HepG2 (cell line): Measurements from ENCODE around the gene GNAI2. TPM values are rescaled to one million over a fixed set of nuclear protein-coding genes. Genes with fewer than 3 reads are reported as not detected.

Source experiments
- ARNTL ChIP-seq: sonication (generic); formaldehyde crosslinking; IDR thresholded peaks from 2 replicates; pipeline ENCODE4 v1.4.0; 2020; ENCODE audit warnings: mild to moderate bottlenecking, missing genetic modification reagents
- BRD4 ChIP-seq: sonication (generic); formaldehyde crosslinking; IDR thresholded peaks from 2 replicates; pipeline ENCODE4 v1.4.0; 2020; ENCODE audit warnings: missing genetic modification reagents
- CREM ChIP-seq, 2 experiments: sonication (generic) in 1 of 2; formaldehyde crosslinking in 1 of 2; IDR thresholded peaks; 2 replicates each; pipeline versions ENCODE4 v1.4.0 to v1.6.1; 2016 to 2020; ENCODE audit warnings: antibody characterized with exemption in 1 of 2, mild to moderate bottlenecking in 1 of 2, missing genetic modification reagents in 1 of 2
- FUBP1 ChIP-seq: sonication (generic); formaldehyde crosslinking; IDR thresholded peaks from 2 replicates; pipeline ENCODE4 v1.5.1; 2020; ENCODE audit warnings: missing genetic modification reagents, mild to moderate bottlenecking, borderline replicate concordance
- HCFC1 ChIP-seq: fragments of 150-350 bp; IDR thresholded peaks from 2 replicates; pipeline ENCODE4 v1.6.1; 2014; ENCODE audit warnings: low read depth, low read length
- MAF1 ChIP-seq: sonication (generic); formaldehyde crosslinking; IDR thresholded peaks from 2 replicates; pipeline ENCODE4 v1.5.0; 2020; ENCODE audit warnings: missing genetic modification reagents, borderline replicate concordance
- NFE2L2 ChIP-seq: fragments of 150-350 bp; IDR thresholded peaks from 2 replicates; pipeline ENCODE4 v1.6.1; 2014; ENCODE audit warnings: low read length
- NONO ChIP-seq, 2 experiments: fragments of 450-650 bp in 1 of 2; sonication (generic) in 1 of 2; formaldehyde crosslinking in 1 of 2; IDR thresholded peaks in 1 of 2; conservative IDR thresholded peaks in 1 of 2; 2 replicates each; pipeline versions ENCODE4 v1.6.1 to v1.8.0; 2017 to 2022; ENCODE audit warnings: mild to moderate bottlenecking in 1 of 2, missing genetic modification reagents in 1 of 2, moderate library complexity in 1 of 2
- PHF8 ChIP-seq: sonication (generic); formaldehyde crosslinking; IDR thresholded peaks from 2 replicates; pipeline ENCODE4 v1.5.0; 2020; ENCODE audit warnings: missing genetic modification reagents
- SIX1 ChIP-seq: sonication (generic); formaldehyde crosslinking; IDR thresholded peaks from 2 replicates; pipeline ENCODE4 v1.4.0; 2020; ENCODE audit warnings: missing genetic modification reagents, borderline replicate concordance
- ZNF124 ChIP-seq: sonication (generic); formaldehyde crosslinking; IDR thresholded peaks from 2 replicates; pipeline ENCODE4 v1.4.0; 2020; ENCODE audit warnings: missing genetic modification reagents
- ZNF160 ChIP-seq: sonication (generic); formaldehyde crosslinking; IDR thresholded peaks from 2 replicates; pipeline ENCODE4 v1.8.0; 2022; ENCODE audit warnings: mild to moderate bottlenecking, inconsistent platforms, missing genetic modification reagents
- ZNF251 ChIP-seq: sonication (generic); formaldehyde crosslinking; IDR thresholded peaks from 2 replicates; pipeline ENCODE4 v1.9.0; 2021; ENCODE audit warnings: mild to moderate bottlenecking, missing genetic modification reagents
- ZNF282 ChIP-seq: fragments of 450-650 bp; IDR thresholded peaks from 2 replicates; pipeline ENCODE4 v1.6.1; 2018; ENCODE audit not compliant: partially characterized antibody
- polyA plus RNA-seq, 8 experiments: library from polyadenylated mRNA; depleted of rRNA in 3 of 8; stranded (reverse) in 7 of 8; unstranded in 1 of 8; fragments of >200 nt; fragmentation: Illumina TruSeq in 4 of 8; extraction: Trizol in 4 of 8; gene quantifications; 2 replicates each; pipeline versions ENCODE4 v1.2.1 to v1.2.3, GENCODE V29; 2011 to 2016; ENCODE audit warnings: low read depth in 4 of 8, missing spikeins in 1 of 8, mixed read lengths in 1 of 8; ENCODE audit not compliant: insufficient read depth in 1 of 8
- total RNA-seq, 5 experiments: library from RNA; depleted of rRNA; stranded (reverse); fragments of >200 nt; fragmentation: Illumina TruSeq; extraction: Trizol; gene quantifications; 2 replicates each; pipeline ENCODE4 v1.2.3, GENCODE V29; 2016; ENCODE audit warnings: low read depth in 1 of 5
- TF ChIP-seq, protein P1 (sequence below): sonication (generic); formaldehyde crosslinking; IDR thresholded peaks from 2 replicates; pipeline ENCODE4 v1.8.1; 2023; ENCODE audit warnings: mild to moderate bottlenecking, missing genetic modification reagents
- TF ChIP-seq, protein P2 (sequence below): sonication (generic); formaldehyde crosslinking; IDR thresholded peaks from 2 replicates; pipeline ENCODE4 v1.4.0; 2020; ENCODE audit warnings: missing genetic modification reagents; ENCODE audit errors: not compliant biosample characterization
- TF ChIP-seq, protein P3 (sequence below): sonication (generic); formaldehyde crosslinking; IDR thresholded peaks from 2 replicates; pipeline ENCODE4 v1.4.0; 2020; ENCODE audit warnings: low read depth, mild to moderate bottlenecking, missing genetic modification reagents
- TF ChIP-seq, protein P4 (sequence below): sonication (generic); IDR thresholded peaks from 2 replicates; pipeline ENCODE4 v1.6.1; 2016; ENCODE audit warnings: low read depth, borderline replicate concordance

Gene GNAI2
- total and polyA plus RNA-seq, 2 of the 13 experiments (the other 11 are each of a cell fraction or from before 2014, with no cell fraction given), result 51.1 to 66.2 TPM

DNA sequence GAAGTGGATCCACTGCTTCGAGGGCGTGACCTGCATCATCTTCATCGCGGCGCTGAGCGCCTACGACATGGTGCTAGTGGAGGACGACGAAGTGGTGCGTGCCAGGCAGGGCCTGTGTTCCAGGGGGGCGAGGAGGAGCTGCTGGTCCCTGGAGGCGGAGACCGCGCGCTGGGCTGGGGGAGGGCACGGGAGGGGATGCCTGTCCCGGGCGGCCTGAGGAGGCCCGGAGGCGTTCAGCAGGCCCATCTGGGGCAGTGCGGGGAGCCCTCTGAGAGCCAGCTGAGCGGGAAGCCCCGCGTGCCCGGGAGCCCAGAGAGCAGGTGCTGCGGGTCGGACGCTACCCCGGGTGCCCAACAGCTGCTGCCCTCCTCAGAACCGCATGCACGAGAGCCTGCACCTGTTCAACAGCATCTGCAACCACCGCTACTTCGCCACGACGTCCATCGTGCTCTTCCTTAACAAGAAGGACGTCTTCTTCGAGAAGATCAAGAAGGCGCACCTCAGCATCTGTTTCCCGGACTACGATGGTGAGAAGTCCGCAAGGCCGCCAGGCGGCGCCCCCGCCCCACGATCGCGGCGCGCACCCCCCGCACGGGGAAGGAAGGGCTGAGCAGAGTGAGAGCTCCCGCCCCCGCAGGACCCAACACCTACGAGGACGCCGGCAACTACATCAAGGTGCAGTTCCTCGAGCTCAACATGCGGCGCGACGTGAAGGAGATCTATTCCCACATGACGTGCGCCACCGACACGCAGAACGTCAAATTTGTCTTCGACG lies 41.7 kb upstream of the GNAI2 start (continued):
- no peak for TF ChIP-seq FUBP1
- no peak for TF ChIP-seq HCFC1
- TF ChIP-seq, protein P1, sequence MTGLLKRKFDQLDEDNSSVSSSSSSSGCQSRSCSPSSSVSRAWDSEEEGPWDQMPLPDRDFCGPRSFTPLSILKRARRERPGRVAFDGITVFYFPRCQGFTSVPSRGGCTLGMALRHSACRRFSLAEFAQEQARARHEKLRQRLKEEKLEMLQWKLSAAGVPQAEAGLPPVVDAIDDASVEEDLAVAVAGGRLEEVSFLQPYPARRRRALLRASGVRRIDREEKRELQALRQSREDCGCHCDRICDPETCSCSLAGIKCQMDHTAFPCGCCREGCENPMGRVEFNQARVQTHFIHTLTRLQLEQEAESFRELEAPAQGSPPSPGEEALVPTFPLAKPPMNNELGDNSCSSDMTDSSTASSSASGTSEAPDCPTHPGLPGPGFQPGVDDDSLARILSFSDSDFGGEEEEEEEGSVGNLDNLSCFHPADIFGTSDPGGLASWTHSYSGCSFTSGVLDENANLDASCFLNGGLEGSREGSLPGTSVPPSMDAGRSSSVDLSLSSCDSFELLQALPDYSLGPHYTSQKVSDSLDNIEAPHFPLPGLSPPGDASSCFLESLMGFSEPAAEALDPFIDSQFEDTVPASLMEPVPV (CRISPR knock-in tag), result no peak
- no peak for TF ChIP-seq NONO (IDR thresholded peaks at IDR 0.05)
- 0 out of 2 replicates have a peak, but pooled peaks have one; percentile 62 for TF ChIP-seq NONO (CRISPR knock-in tag; conservative IDR thresholded peaks at IDR 0.05)
- no peak for TF ChIP-seq CREM (IDR thresholded peaks at IDR 0.05)
- TF ChIP-seq CREM (CRISPR knock-in tag; IDR thresholded peaks at IDR 0.05), result no peak
- no peak for TF ChIP-seq ZNF282
- TF ChIP-seq ARNTL (CRISPR knock-in tag), result peak; percentile 61; the same call in 1 of the 2 replicates
- TF ChIP-seq ZNF251 (CRISPR knock-in tag), result 0 out of 2 replicates have a peak, but pooled peaks have one; percentile 51
- 0 out of 2 replicates have a peak, but pooled peaks have one; percentile 45 for TF ChIP-seq BRD4 (CRISPR knock-in tag)
- TF ChIP-seq NFE2L2, result no peak
- no peak for TF ChIP-seq ZNF160
- TF ChIP-seq, protein P2, sequence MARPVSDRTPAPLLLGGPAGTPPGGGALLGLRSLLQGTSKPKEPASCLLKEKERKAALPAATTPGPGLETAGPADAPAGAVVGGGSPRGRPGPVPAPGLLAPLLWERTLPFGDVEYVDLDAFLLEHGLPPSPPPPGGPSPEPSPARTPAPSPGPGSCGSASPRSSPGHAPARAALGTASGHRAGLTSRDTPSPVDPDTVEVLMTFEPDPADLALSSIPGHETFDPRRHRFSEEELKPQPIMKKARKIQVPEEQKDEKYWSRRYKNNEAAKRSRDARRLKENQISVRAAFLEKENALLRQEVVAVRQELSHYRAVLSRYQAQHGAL, result no peak
- no peak for TF ChIP-seq SIX1 (CRISPR knock-in tag)
- TF ChIP-seq, protein P3, sequence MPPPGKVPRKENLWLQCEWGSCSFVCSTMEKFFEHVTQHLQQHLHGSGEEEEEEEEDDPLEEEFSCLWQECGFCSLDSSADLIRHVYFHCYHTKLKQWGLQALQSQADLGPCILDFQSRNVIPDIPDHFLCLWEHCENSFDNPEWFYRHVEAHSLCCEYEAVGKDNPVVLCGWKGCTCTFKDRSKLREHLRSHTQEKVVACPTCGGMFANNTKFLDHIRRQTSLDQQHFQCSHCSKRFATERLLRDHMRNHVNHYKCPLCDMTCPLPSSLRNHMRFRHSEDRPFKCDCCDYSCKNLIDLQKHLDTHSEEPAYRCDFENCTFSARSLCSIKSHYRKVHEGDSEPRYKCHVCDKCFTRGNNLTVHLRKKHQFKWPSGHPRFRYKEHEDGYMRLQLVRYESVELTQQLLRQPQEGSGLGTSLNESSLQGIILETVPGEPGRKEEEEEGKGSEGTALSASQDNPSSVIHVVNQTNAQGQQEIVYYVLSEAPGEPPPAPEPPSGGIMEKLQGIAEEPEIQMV, result peak; percentile 61; the same call in 1 of the 2 replicates
- no peak; the same call in 1 of the 2 replicates for TF ChIP-seq PHF8 (CRISPR knock-in tag)
- peak; percentile 73 for TF ChIP-seq ZNF124
- TF ChIP-seq, protein P4, sequence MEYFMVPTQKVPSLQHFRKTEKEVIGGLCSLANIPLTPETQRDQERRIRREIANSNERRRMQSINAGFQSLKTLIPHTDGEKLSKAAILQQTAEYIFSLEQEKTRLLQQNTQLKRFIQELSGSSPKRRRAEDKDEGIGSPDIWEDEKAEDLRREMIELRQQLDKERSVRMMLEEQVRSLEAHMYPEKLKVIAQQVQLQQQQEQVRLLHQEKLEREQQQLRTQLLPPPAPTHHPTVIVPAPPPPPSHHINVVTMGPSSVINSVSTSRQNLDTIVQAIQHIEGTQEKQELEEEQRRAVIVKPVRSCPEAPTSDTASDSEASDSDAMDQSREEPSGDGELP, result no peak
- no peak for TF ChIP-seq MAF1
